ENCODE data around the gene CCIN. TPM values are rescaled to one million over a fixed set of nuclear protein-coding genes. Genes with fewer than 3 reads are reported as not detected.
"Not testable (repeated sequence)": the region's sequence is repeated elsewhere in the genome, so short reads cannot be mapped to it uniquely, and the experiment has no call there.

Gene CCIN
- total RNA-seq, 2 donors from 2014 or later: 0.18 to 0.35 TPM

GRCh38 chr9:36158122-36158521 lies 11.1 kb upstream of the CCIN start:
- Mint-ChIP-seq H3K36me3 (ENCODE audit: low read depth) (peaks cover 55% of the 10 kb centered on the region), H3K4me1 (peaks cover 13% of the 10 kb centered on the region), H3K27me3 (ENCODE audit: insufficient read depth) (no peaks in the 10 kb centered on the region), H3K9me3 (peaks cover 34% of the 10 kb centered on the region), H3K27ac (no peak overlapping the region), H3K4me3 (no peak overlapping the region)
- DNase-seq: no peak
- WGBS, 2 experiments (ENCODE audit: insufficient coverage in 1 of 2, insufficient read length in 1 of 2): 93 to 100% methylated on average over 1 to 2 of the region's 2 CpGs
- peaks cover under 1% of the 10 kb centered on the region for H3K4me1 ChIP-seq (ENCODE audit: control insufficient read depth, insufficient read depth, low read length)
- no peak overlapping the region for H3K9ac ChIP-seq (ENCODE audit: extremely low read depth, low read length, poor library complexity, severe bottlenecking)
- peaks cover 52% of the 10 kb centered on the region for H3K36me3 ChIP-seq (ENCODE audit: control insufficient read depth, insufficient read depth, low read length)
- H3K27ac ChIP-seq (ENCODE audit: low read depth, low read length): no peak overlapping the region
- H3K4me3 ChIP-seq (ENCODE audit: low read length): no peak overlapping the region
- peaks cover 36% of the 10 kb centered on the region for H3K9me3 ChIP-seq (ENCODE audit: control insufficient read depth, low read length)
- H3K27me3 ChIP-seq (ENCODE audit: control insufficient read depth, insufficient read depth, low read length, poor library complexity, severe bottlenecking): no peaks in the 10 kb centered on the region
- no peak for TF ChIP-seq CTCF (conservative IDR thresholded peaks at IDR 0.05)

DNA sequence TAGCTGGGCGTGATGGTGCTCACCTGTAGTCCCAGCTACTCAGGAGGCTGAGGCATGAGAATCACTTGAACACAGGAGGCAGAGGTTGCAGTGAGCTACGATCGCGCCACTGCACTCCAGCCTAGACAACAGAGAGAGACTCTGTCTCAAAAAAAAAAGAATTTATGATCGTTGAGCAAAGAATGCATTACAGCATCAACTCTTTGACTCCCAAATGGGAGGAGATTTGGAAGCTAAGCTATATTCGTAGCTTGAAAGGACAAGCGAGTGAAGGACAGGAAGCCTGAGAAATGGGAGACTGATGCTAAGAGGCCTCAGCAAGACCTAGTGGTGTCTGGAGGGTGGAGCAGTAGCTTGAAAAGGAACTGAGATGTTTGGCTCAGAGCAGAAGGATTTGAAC lies 10.3 kb upstream of the CCIN start:
- Mint-ChIP-seq H3K27ac (no peak overlapping the region), H3K4me3 (no peak overlapping the region), H3K36me3 (ENCODE audit: low read depth) (peaks cover 52% of the 10 kb centered on the region), H3K4me1 (peaks cover 13% of the 10 kb centered on the region), H3K9me3 (peaks cover 34% of the 10 kb centered on the region), H3K27me3 (ENCODE audit: insufficient read depth) (no peaks in the 10 kb centered on the region)
- Histone ChIP-seq H3K27ac (ENCODE audit: low read depth, low read length) (no peak overlapping the region), H3K4me1 (ENCODE audit: control insufficient read depth, insufficient read depth, low read length) (peaks cover 7% of the 10 kb centered on the region), H3K27me3 (ENCODE audit: control insufficient read depth, insufficient read depth, low read length, poor library complexity, severe bottlenecking) (no peaks in the 10 kb centered on the region), H3K4me3 (ENCODE audit: low read length) (no peak overlapping the region), H3K9ac (ENCODE audit: extremely low read depth, low read length, poor library complexity, severe bottlenecking) (no peak overlapping the region), H3K36me3 (ENCODE audit: control insufficient read depth, insufficient read depth, low read length) (peaks cover 47% of the 10 kb centered on the region), H3K9me3 (ENCODE audit: control insufficient read depth, low read length) (peaks cover 36% of the 10 kb centered on the region)
- no peak for TF ChIP-seq CTCF (conservative IDR thresholded peaks at IDR 0.05)
- DNase-seq: no peak
- WGBS, 2 experiments (ENCODE audit: insufficient coverage in 1 of 2, insufficient read length in 1 of 2): 95 to 99% methylated on average over 6 to 7 of the region's 7 CpGs

DNA sequence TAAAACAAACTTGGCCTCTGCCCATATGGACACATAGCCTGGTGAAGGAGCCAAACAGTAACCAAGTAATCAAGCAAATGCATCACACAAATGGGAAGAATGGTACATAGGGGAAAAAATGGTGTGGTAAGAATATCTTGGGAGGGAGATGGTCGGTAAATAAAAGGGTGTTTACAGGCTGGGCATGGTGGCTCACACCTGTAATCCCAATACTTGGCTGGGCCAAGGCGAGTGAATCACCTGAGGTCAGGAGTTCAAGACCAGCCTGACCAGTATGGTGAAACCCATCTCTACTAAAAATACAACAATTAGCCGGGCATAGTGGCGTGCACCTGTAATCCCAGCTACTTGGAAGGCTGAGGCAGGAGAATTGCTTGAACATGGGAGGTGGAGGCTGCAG lies 9.7 kb upstream of the CCIN start:
- peaks cover 34% of the 10 kb centered on the region for H3K9me3 Mint-ChIP-seq
- DNase-seq; H3K27ac Mint-ChIP-seq; H3K9ac ChIP-seq (ENCODE audit: extremely low read depth, low read length, poor library complexity, severe bottlenecking); H3K4me3 Mint-ChIP-seq; H3K27me3 ChIP-seq (ENCODE audit: control insufficient read depth, insufficient read depth, low read length, poor library complexity, severe bottlenecking); H3K27me3 Mint-ChIP-seq (ENCODE audit: insufficient read depth); H3K27ac ChIP-seq (ENCODE audit: low read depth, low read length); H3K4me1 ChIP-seq (ENCODE audit: control insufficient read depth, insufficient read depth, low read length); H3K4me3 ChIP-seq (ENCODE audit: low read length): not testable (repeated sequence)
- H3K4me1 Mint-ChIP-seq: peaks cover 17% of the 10 kb centered on the region
- Histone ChIP-seq H3K36me3 (ENCODE audit: control insufficient read depth, insufficient read depth, low read length) (peaks cover 43% of the 10 kb centered on the region), H3K9me3 (ENCODE audit: control insufficient read depth, low read length) (peaks cover 36% of the 10 kb centered on the region)
- 92 to 96% methylated on average over 4 of the region's 4 CpGs for WGBS, 2 experiments (ENCODE audit: insufficient coverage in 1 of 2, insufficient read length in 1 of 2)
- peaks cover 46% of the 10 kb centered on the region for H3K36me3 Mint-ChIP-seq (ENCODE audit: low read depth)

GRCh38 chr9:36160126-36160525 lies 9.1 kb upstream of the CCIN start:
- 85 to 94% methylated on average over 10 to 11 of the region's 11 CpGs for WGBS, 2 experiments (ENCODE audit: insufficient coverage in 1 of 2, insufficient read length in 1 of 2)

More at GRCh38 chr9:36160126-36160525, 9.1 kb upstream of the CCIN start:
- H3K4me3 ChIP-seq (ENCODE audit: low read length); H3K4me3 Mint-ChIP-seq; DNase-seq; H3K9ac ChIP-seq (ENCODE audit: extremely low read depth, low read length, poor library complexity, severe bottlenecking); H3K27me3 ChIP-seq (ENCODE audit: control insufficient read depth, insufficient read depth, low read length, poor library complexity, severe bottlenecking); H3K27ac ChIP-seq (ENCODE audit: low read depth, low read length); H3K27ac Mint-ChIP-seq; H3K27me3 Mint-ChIP-seq (ENCODE audit: insufficient read depth): not testable (repeated sequence)
- peaks cover 23% of the 10 kb centered on the region for H3K4me1 Mint-ChIP-seq
- Histone ChIP-seq H3K4me1 (ENCODE audit: control insufficient read depth, insufficient read depth, low read length) (peaks cover 12% of the 10 kb centered on the region), H3K36me3 (ENCODE audit: control insufficient read depth, insufficient read depth, low read length) (peaks cover 37% of the 10 kb centered on the region), H3K9me3 (ENCODE audit: control insufficient read depth, low read length) (peaks cover 36% of the 10 kb centered on the region)
- H3K9me3 Mint-ChIP-seq: peaks cover 31% of the 10 kb centered on the region
- H3K36me3 Mint-ChIP-seq (ENCODE audit: low read depth): peaks cover 40% of the 10 kb centered on the region

Measured in endodermal cell (in vitro differentiated cells).